ENCODE measurements around the gene BRD2. TPM values are rescaled to one million over a fixed set of nuclear protein-coding genes. Genes with fewer than 3 reads are reported as not detected.

BRD2 gene
- total and polyA plus RNA-seq, 2 of the 4 experiments (the other 2 are of a cell fraction) = 99.5 to 144 TPM

GRCh38 chr6:32971581-32972352, 3.4 kb downstream of the BRD2 start (continued):
- TF ChIP-seq SMC3 (IDR thresholded peaks at IDR 0.05; ENCODE audit: low read depth, low read length) (peak; percentile 14; the same call in 1 of the 2 replicates), POLR2A (IDR thresholded peaks at IDR 0.05; ENCODE audit: low read depth, low read length) (peak; percentile 100), RFX5 (IDR thresholded peaks at IDR 0.05; ENCODE audit: low read depth, low read length) (peak; percentile 92), RAD21 (IDR thresholded peaks at IDR 0.05; ENCODE audit: low read length) (0 out of 2 replicates have a peak, but pooled peaks have one; percentile 22)
